AG04450 (cell line): Measurements from ENCODE around the gene FRMD8. TPM values are rescaled to one million over a fixed set of nuclear protein-coding genes. Genes with fewer than 3 reads are reported as not detected.
A peak's percentile ranks its signal among the peaks of the same experiment; 100 is the strongest.

Experiments used
- CTCF ChIA-PET: fragments of 300-600, 350-600 bp; formaldehyde crosslinking; extraction: SDS; loops from one replicate; lab custom pipeline; 2022; ENCODE audit warnings: antibody characterized with exemption, inconsistent platforms; lab: Charles Lee
- POLR2A ChIA-PET: fragments of 350-600 bp; formaldehyde crosslinking; extraction: SDS; loops from one replicate; lab custom pipeline; 2021; ENCODE audit warnings: antibody characterized with exemption, inconsistent platforms; lab: Yijun Ruan, JAX
- DNase-seq: peaks from one replicate; pipeline ENCODE4 v3.0.0-alpha.2; 2011; ENCODE audit warnings: low read depth, low spot score
- H3K27ac ChIP-seq: one replicate; pipeline ENCODE4 v1.5.1; 2012; ENCODE audit warnings: low read depth, low read length, control low read depth
- H3K27me3 ChIP-seq: one replicate; pipeline ENCODE4 v1.6.0; 2012; ENCODE audit warnings: low read length; ENCODE audit not compliant: control insufficient read depth, insufficient read depth
- H3K4me3 ChIP-seq: 2 replicates; pipeline ENCODE4 v1.5.1; 2011; ENCODE audit warnings: mild to moderate bottlenecking, low read depth, low read length, control low read depth
- H3K9me3 ChIP-seq: 2 replicates; pipeline ENCODE4 v1.5.1; 2012; ENCODE audit warnings: low read length; ENCODE audit not compliant: control insufficient read depth, insufficient read depth
- CTCF ChIP-seq: IDR thresholded peaks from 2 replicates; pipeline ENCODE4 v1.5.1; 2011; ENCODE audit warnings: low read depth, low read length, control low read depth, inconsistent platforms
- polyA plus RNA-seq: library from polyadenylated mRNA; depleted of rRNA; stranded (reverse); fragments of >200 nt; gene quantifications from 2 replicates; pipeline ENCODE4 v1.2.3, GENCODE V29; 2011

The FRMD8 gene
- polyA plus RNA-seq, 1 experiment, result 10.7 TPM

- Histone ChIP-seq H3K4me3 (no peak overlapping the region), H3K9me3 (no peaks in the 10 kb centered on the region), H3K27me3 (no peaks in the 10 kb centered on the region), H3K27ac (no peak overlapping the region)
- no peak for DNase-seq
- no peak for TF ChIP-seq CTCF
- ChIA-PET POLR2A (interaction anchor here (5.2 kb wide), 1 partner anchor 42 kb away, joined by 50 read pairs; the partner anchor contains the start of gene NEAT1), CTCF (no interaction called here)
Observed at GRCh38 chr11:65380460-65381119, 5.8 kb upstream of the FRMD8 start.

GRCh38 chr11:65381716-65382032, 4.8 kb upstream of the FRMD8 start:
- Histone ChIP-seq H3K27me3 (no peaks in the 10 kb centered on the region), H3K9me3 (no peaks in the 10 kb centered on the region; the same call in 1 of the 2 replicates), H3K4me3 (peak overlapping the region; percentile 54), H3K27ac (peak overlapping the region; percentile 99)
- ChIA-PET CTCF (interaction anchor here (0.5 to 1.2 kb wide), 4 partner anchors 20 to 127 kb away, joined by 3 to 4 read pairs (median 4); no protein-coding TSS in a partner anchor), POLR2A (interaction anchor here (0.7 to 5.2 kb wide), 5 partner anchors 36 to 120 kb away, joined by 3 to 50 read pairs (median 4); partner anchors contain the start of gene NEAT1)
- no peak for DNase-seq
- no peak for TF ChIP-seq CTCF

- POLR2A ChIA-PET, result interaction anchor here (1.0 to 5.2 kb wide), 4 partner anchors 35 to 117 kb away, joined by 3 to 50 read pairs (median 10); partner anchors contain the start of gene NEAT1
- peak; percentile 77 for TF ChIP-seq CTCF
- CTCF ChIA-PET, result interaction anchor here (1.2 to 1.9 kb wide), 3 partner anchors 34 to 127 kb away, joined by 3 to 7 read pairs (median 4); no protein-coding TSS in a partner anchor
- Histone ChIP-seq H3K27me3 (no peaks in the 10 kb centered on the region), H3K9me3 (no peaks in the 10 kb centered on the region; the same call in 1 of the 2 replicates), H3K4me3 (peak within 1 kb of the TSS; percentile 54), H3K27ac (peak within 1 kb of the TSS; percentile 99)
- peak; percentile 97 for DNase-seq
Observed at GRCh38 chr11:65382033-65382803, 4.2 kb upstream of the FRMD8 start, which contains the start of gene SLC25A45. Gene SLC25A45 (minus strand): TSS chr11:65382646. CDS start chr11:65381951, 695 bp downstream.

- Histone ChIP-seq H3K9me3 (no peaks in the 10 kb centered on the region; the same call in 1 of the 2 replicates), H3K27me3 (no peaks in the 10 kb centered on the region), H3K4me3 (peak overlapping the region; percentile 53), H3K27ac (peak overlapping the region; percentile 99)
- ChIA-PET CTCF (interaction anchor here (1.2 to 1.9 kb wide), 2 partner anchors 33 to 126 kb away, joined by 3 to 7 read pairs; no protein-coding TSS in a partner anchor), POLR2A (interaction anchor here (0.9 to 5.2 kb wide), 5 partner anchors 35 to 117 kb away, joined by 3 to 50 read pairs (median 4); partner anchors contain the start of gene NEAT1)
- no peak for DNase-seq
- TF ChIP-seq CTCF, result no peak
Observed at GRCh38 chr11:65382804-65383368, 3.6 kb upstream of the FRMD8 start.
